GDM1 (cell line): ENCODE measurements around the gene PTPN20.

Experiments
- DNase-seq: peaks from one replicate; lab custom pipeline; 2025; lab: John Stamatoyannopoulos, UW

PTPN20 gene

DNA sequence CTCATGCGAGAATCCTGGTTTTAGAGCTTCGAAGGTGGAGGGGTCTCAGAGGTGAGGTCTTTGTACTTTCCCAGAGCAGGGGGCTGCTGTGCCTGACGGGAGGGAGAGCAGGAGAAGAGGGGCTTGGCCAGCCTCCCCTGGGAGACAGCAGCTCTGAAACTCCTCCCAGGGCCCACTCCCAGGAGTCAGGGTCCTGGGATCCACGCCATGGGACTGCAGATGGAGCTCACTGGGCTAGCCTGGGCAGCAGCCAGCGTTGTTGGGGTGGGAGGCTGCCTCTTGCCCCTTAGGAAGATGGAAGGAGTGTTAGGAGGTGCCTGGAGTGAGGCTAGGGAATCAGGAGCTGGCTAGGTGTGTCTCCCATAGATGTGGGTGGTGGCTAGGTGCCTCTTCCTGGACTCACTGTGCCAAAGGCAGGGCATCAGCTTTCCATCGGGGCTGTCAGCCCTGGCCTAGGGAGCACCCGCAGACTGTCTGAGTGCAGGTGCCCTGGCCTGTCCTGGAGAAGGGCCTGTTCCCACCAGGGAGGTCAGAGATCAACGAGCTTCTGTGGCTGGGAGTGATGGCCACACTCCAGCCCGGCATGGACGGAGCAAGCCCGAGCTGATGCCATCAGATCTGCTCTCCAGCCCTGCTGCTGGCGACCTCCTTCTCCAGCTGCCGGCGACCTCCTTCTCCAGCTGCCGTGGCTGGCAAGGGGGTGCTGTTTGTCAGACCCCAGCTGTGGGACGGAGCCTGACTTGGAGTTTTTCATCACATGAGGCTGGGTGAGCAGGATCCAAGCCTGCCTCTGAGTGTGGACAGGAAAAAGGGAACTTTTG lies 111.3 kb downstream of the PTPN20 start:
- DNase-seq = no peak

DNA sequence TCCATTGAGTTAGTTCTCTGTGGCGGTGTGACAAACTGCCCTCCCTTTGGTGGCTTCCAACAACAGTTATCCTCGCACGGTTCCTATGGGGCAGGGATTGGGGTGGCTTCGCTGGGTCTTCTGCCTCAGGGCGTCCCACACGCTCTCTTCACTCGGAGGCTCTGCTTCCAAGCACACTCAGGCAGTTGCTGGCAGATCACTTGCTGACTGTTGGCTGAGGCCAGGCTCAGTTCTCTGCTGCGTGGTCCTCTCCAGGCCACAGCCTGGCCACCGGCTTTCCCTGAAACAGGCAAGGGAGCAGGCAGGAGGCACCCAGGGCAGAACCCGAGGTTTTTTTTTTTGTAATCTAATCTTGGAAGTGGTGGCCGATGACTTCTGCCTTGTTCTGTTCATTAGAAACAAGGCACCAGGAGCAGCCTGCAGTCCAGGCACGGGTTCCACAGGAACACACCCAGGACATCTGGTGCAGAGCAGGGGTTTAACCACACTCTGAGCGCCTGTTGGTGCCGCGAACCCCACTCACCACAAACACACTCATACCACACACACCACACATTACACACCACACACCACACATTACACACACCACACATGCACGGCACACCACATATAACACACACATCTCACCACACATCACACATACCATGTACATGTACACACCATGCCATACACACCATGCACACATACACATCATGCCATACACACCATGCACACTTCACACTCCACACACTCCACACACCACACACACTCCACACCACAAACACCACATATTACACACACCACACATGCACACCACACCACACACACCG lies 112.2 kb downstream of the PTPN20 start:
- DNase-seq = no peak

DNA sequence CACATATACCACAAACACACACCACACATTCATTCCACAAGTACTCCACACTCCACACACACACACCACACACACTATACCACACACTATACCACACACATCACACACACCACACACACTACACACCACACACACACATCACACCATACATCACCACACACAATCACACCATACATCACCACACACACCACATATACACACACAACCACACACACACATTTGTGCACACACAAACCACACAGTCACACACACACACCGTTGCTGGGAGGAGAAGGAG lies 112.8 kb downstream of the PTPN20 start:
- no peak for DNase-seq

DNA sequence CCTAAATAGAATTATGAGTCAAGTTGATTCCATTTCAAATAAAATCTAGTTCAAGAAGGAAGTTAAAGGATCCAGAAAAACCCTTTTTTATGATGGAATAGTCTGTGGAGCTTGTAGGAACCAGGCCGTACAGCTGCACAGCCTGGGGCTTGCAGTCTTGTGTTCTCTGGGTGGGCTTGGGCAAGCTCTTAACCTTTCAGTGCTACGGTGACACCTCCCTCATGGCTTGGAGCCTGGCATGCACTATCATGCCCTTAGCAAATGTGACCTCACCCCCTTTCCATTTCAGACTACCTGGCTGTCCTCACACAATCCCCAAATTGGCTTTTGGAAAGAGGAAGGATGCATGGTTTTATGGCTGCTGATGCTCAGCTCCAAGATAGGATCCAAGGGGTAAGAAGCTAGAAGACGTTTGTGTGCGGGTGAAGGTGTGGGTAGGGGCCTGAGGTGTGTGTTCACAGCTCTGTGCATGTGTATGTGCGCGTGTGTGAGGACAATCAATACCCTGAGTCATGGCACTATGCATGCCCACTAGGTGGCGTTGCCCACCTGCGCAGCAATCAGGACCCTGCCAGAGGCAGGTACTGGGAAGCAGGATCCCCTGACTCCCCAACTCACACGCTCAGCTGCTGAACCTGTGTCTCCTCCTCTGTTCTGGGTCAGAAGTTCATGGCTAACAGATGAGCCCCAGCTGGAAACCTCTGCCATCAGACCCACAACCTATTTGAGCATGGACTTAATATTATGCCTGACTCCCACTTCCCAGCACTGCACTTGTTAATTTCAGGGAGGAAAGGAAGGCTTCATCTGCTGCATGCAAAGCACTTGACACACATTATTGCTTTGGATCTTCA lies 113.4 kb downstream of the PTPN20 start:
- DNase-seq = peak; percentile 45

DNA sequence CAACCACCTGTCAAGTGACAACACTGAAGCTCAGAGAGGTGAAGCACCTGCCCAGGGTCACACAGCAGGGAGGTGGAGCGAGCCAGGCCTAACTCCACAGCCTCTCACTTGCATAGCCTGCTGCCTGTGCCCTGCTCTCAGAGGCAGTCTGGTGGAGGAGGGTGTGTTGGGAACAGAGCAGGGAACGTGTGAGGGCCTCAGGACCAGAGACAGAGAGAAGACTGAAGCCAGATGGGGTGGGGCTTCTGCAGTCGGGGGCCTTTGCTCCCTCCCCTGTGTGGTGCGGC lies 114.0 kb downstream of the PTPN20 start:
- no peak for DNase-seq

DNA sequence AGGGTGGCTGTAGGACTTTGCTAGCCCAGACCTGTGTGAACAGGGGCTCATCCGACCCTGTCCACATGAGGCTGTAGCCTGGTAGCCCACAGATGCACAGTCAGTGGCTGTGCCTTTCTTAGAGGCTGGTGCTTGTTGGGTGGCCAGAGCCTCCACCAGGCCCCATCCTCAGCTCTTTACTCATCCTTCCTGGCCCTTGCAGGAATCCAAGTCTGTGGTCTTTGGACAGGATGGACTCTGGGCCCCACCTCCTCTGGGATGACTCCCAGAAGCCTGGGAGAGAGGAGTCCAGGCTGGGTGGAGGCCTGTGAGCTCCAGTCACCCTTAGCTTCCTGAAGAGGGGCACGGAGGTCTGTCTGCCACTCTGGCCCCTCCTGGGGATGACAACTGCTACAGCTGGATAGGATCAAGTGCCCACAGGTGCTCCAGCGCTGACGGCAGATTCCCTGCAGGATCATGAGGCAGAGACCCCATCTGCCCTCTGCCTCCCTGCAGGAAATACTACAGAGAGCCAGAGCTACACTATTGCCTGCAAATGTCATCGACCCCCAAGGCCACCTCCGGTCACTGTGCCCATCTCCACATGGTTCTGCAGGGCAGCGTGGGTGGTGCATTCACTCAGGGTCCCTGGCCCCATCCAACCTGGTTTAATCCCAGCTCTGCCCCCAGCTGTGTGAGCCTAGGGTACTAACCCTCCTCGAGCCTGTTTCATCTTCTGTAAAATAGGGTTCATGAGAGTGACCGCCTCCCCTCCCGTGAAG lies 114.5 kb downstream of the PTPN20 start:
- DNase-seq = no peak

DNA sequence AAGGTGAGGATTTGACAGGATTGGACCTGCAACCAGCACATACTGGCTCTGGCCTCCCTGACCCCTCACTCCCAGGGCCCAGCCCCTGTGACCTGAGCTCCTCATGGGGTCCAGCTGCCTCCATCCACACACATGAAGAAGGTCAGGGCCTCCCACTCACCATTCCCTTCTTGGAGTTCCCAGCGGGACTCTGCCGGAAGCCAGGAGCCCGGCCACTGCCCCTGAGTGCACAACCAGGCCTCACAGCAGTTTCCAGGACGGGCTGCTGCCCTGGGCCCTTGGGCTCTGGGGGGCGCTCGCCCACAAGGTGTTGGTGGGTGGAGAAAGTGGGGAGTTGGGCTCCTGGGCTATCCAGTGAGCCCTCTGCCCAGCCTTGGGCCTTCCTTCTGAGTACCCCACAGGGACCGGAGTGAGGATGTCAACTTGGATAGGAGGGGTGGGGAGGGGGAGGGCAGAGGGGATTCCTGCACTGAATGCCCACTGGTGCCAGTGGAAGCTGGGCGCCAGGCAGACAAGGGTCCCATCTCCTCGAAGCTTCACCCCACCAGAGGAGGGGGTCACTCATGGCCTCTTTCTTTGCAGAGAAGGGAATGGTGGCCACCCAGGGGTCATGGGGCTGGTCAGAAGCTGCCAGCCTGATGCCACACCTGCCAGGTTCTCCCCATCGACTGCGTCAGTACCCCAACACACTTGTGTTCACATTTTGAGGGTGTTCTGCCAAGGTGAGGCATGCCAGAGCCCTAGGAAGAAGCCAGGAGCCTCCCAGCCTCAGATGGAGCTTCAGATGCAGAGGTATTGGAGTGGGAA lies 115.3 kb downstream of the PTPN20 start:
- DNase-seq = no peak

DNA sequence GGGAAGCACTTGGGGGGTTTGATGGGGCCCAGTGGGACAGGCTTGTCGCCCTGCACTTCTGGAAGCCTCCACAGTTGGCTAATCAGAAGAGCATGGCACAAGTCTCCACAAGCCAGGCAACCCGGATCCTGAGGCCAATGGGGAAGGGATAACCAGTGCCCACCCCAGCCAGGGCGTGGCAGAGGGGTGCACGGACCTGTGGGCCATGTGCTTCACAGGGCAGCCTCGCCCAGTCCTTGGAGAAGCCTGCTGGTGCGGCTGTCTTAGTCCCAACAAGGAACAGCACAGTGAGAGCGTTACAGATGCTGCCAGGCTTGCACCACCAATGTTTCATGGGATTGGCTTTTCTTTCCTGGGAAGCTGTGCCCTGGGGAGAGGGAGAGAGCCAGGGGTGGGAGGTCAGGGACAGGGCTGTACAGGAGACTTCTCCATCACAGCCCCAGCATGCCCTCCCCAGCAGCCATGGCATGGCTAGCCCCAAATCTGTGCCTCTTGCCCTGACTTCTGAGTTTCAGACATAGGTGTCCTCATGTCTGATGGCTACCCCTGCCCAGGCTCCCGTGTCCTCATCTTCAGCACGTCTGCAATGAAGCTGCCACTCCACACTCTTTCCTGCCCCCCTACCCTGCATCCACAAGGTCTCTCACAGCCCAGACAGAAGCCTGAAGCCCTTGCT lies 116.0 kb downstream of the PTPN20 start:
- DNase-seq = no peak

DNA sequence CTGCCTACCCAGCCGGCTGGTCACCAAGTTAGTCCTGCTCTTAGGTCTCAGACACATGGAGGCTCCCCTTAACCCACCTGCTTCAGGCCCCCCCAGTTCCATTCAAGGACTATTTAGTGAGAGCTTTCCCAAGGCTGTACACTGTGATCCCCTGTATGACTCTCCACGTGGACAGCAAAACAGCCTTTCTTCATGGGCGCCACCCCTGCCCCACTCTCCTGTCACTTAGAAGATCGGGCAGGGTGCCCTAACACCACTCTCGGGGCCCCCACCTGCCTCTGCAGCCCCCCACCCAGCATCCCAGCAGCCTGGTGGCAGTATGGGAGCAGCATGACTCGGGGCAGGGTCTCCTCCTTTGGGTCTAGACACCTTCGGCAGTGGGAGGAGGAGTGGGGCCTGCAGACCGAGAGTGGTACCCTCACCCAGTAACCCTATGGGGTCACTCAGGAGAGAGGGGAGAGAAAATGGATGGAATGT lies 116.6 kb downstream of the PTPN20 start:
- DNase-seq = no peak

DNA sequence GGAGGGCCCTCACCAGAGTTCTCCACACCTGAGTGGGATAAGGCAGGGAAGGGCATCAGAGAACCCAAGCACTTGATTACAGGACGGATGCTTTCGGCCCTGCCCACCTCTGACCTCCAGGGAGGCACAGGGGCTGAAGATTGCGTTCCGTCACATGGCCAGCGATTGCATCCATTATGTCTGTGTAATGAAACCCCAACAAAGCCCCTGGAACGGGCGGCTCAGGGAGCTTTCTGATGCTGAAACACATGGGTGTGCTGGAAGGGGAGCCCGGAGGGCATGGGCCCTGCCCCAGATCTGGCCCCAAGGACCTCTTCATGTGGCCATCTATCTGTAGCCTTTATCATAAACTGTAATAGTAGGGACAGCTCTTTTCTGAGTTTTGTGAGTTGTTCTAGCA lies 117.2 kb downstream of the PTPN20 start:
- DNase-seq = no peak

DNA sequence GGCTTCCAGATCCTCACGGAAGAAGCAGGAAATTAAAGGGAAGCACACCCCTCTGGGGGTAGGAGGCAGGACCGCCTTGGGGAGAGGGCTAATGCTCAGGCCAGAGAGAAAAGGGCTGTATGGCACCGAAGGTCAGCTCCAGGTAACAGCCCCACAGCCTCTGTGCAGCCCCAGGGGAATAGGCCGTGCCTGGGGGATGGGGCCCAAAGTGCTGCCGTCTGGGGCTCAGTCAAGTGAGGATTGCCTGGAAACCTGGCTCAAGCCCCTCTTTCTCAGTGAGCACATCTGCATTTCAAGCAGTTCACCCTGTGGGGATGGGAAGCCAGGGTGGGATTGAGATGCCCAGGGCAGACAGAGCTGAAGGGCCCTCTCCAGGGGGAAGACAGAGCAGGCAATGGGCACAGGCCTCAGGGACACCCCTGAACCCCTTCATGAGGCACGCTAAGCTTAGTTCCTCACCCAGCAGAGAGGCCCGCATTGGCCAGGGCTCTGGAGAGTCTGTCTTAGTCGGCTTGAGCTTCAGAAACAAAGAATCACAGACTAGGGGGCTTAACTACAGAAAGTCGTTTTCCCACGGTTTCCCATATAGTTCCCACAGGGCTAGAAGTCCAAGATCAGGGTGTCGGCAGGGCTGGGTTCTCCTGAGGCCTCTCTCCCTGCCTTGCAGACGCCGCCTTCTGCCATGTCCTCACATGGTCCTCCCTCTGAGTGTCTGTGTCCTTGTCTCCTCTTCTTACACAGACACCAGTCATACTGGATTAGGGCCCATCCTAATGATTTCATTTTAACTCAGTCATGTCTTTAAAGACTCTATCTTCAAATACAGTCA lies 118.2 kb downstream of the PTPN20 start:
- no peak for DNase-seq

DNA sequence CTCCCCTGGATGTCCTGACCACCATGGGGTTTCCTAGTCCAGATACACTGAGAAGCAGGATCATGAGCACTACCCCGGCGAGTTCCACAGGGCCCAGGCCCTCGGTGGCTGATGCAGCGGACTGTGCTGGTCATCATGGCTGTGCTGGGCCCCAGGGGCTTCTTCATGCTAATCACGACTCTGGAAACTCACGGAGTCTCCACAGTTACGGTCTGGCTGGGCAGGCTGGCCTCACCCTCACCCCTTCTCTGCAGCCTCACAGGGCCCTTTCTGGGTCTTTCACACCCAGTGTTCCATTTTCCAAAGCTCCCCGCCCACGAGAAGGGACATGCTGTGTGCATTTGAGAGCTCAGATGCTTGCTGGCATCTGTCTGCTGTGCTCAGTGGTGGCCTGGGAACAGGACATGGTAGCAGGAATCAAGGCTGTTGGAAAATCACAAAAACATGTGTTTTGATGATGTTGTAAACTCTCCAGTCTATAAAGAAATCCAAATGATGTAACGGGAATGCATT lies 119.0 kb downstream of the PTPN20 start:
- no peak for DNase-seq

DNA sequence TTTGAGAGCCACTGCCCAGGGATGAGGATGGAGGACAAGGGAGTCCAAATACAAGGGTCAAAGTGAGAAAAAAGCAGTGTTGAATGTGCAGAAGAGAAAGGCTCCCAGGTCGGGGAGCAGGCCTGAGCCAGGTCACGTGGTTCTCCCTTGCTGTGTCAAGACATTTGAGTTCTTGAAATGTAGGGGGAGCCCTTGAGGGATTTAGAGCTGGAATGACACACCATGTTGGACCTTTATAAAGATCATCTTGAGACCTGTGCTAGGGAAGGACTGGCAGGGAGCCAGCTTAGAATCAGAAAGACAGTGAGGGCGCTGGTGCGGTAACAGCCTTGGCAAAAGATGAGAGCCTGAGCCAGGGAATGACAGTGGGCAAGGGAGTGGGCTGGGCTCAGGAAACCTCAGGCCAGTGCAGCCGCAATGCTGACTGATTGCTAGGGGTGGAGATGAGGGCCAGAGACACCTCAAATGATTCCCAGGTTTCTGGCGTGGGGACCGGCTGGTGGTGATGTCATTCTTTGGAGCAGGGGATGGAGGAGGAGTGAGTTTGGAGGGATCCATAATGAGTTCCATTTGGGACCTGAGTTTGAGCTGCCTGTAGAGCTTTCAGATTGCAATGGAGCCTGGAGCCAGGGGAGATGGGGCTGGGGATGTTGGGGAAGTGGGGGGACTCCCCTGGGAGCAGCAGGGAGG lies 120.1 kb downstream of the PTPN20 start:
- DNase-seq = no peak

DNA sequence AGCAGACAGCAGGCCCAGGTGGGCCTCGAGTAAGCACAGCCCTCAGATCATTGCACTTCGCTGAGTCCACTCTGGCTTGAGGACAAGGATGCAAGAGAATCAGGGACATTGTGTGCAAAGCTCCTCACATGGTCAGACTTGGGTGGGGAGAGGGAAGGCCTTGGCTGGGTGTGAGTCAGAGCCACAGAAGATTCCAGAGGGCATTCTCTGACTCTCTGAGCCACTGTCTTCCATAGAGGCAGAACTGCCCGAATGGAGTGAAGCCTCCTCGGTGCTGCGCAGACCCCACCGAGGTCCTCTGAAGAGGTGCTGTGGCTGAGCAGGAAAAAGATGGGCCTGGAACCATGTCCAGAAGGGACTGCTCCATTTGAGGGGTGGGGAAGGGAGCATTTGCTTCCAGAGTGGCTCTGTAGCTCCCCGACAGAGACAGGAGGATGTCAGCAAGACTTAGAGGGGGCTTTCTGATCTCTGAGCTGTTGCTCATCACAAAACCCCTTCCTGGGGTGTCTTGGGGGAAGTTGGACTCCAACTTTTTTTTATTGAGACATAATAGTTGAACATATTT lies 120.8 kb downstream of the PTPN20 start:
- no peak for DNase-seq

DNA sequence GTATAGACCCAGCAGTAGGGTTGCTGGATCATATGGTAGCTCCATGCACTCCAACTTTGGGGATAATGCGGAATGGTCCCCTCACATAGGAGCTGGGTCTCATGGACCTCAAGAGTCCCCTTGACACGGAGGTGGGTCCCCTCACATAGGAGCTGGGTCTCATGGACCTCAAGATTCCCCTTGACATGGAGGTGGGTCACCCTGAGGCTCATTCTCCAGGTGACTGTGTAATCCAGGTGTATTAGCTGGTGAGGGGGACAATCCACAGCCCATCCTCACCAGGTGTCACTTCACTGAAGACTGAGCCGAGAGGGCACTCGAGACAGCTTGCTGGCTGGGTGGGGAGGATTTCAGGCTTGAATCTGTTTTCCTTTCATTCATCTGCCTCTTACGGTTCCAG lies 121.9 kb downstream of the PTPN20 start:
- no peak for DNase-seq

DNA sequence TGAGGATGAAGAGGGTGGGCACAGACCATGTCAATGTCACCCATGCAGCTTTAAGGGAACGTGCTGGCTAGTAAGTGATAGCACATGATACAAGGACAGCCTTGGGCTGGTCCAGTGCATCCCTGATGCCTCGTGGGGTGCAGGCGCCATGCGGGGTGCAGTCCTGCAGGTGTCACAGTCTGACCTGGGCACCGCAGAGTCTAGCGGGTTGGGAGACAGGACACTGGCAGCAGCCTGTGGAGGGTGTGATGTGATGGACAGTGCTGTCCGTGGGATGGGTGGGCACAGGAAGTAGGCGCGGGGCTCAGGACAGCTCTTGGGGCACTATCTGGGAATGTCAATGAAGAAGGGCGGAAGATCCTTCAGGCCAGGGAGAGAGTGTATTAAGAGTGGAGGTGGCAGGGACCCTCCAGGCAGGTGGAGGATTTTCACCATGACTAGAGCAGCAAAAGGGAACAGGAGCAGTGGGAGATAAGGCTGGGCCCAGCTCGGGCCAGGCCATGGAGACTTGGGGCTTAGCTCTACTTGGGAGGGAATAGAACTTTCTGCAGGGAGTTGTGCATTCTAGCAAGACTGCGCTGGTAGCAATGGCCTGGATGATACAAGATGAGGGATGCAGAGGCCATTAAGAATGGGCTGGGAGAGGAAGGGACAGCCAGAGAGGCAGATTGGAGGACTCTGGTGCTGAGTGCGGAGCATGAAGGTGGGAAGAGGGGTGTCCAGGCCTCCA lies 122.5 kb downstream of the PTPN20 start:
- DNase-seq = no peak

DNA sequence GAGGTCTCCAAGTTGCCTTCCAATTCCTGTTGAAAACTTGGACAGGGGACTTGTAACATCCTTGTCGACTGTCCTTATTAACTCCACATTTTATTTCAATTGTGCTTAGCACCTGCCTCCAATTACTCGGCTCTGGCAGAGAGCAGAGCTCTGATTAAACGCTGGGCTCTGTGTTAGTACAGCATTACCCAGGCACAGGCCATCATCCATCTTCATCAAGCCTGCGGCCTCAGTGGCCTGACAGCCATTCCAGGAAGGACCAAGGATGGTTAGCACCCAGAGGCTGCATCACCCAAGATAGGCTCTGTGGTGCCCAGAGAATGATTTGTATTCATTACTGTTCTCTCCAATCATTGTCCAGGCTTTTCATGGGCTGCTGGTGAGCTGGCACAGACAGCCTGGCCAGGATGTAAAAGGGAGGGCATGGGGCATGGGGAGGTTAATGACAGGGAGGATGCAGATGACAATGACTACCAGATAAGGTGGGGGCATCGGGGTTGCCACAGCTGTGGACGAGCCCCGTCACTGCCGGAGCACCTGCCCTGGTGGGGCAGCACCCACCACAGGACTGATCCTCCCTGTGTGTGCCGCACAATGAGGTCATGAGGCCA lies 123.3 kb downstream of the PTPN20 start:
- DNase-seq = no peak
